Measurements from ENCODE around the gene FAM20C.

The FAM20C gene

DNA sequence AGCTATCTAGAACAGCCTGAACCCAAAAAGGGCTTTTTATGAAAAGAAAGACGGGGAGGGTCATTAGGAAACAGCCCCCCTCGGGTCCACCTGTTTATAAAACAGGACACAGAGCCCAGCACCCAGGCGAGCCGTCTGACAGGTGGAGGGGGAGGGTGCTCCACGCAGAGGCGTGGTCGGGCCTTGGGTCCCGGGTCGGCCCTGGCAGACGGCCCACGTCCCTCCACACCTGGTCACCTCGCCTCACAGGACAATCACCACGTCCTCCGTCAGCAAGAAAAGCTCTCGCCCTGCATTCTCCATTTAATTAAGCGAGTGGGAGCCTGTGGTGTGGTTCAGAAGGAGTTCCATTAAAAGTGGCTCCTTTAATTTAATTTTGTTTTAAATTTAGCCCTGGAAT lies 55.3 kb downstream of the FAM20C start:
- no peak for DNase-seq

DNA sequence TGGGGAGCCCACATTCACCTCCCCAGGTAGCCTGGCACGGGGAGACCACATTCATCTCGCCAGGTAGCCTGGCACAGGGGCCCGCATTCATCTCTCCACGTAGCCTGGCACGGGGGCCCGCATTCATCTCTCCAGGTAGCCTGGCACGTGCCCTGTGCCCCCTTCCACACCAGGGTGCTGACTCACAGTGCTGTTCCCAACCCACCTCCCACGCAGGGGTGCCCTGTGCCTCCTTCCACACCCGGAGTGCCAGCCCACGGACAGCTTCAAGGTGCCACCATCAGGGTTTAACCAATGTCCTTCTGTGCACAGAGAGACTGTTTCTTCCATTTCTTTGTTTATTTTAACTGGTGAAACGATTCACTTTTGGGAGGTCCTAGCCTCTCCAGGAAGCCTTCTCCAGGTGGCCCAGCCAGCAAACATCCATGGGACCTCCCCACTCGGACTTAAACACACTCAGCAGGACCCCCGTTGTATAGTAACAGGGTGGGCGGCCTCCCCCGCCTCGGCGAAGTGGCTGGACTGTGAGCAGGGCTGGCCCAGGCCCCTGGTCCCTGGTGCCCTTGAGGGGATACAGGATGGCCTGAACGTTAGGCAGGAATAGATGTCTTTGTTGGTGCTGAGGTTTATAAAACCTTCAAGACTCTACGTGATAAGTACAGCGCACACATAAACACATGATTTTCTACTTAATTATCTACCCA lies 56.5 kb downstream of the FAM20C start:
- no peak for DNase-seq

DNA sequence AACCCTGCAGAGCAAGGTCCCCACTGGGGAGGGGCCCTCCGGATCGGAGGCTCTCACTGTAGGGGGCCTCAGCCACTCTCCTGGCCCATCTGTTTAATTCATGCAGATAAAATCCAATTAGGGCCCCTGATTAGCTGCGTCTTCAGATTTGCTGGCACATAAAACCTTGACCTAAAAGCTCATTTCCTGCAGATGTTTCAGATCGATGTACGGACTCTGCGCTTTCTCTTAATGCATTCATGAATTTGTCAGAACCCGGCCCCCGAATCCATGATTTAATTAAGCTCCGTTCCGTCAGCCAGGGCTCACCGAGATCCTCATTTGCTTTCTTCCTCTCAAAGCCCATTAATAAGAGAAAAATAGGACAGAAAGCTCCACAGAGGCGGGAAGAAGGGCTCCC lies 57.6 kb downstream of the FAM20C start:
- DNase-seq, result no peak

DNA sequence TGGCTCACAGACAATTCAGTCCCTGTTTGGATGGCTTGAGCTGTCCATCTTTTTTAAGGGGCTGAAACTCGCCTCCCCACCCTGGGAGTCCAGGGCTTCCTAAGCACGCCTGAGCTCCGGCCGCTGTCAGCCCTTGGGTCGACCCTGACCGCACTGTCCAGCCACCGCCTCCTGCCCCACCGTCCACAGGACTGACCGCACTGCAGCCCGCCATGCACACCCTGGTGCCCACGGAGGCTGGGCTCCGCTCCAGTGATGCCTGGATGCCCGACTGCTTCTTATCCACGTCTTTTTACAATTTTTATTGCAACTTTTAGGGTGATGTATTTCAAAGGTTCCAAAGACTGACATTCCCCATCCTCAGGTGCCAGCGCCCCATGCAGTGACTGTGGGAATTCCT lies 58.2 kb downstream of the FAM20C start:
- DNase-seq, result no peak

DNA sequence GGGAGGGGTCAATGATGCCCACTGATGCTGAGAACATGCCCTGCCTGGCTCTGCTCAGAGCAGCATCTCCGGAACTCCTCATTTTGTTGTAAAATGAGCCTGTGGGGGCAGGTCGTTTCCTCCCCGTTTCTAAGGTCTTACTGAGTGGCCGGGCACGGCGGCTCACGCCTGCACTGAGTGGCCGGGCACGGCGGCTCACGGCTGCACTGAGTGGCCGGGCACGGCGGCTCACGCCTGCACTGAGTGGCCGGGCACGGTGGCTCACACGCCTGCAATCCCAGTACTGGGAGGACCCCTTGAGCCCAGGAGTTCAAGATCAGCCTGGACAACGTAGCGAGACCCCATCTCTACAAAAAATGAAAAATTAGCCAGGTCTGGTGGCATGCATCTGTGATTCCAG lies 58.6 kb downstream of the FAM20C start:
- DNase-seq, result no peak

DNA sequence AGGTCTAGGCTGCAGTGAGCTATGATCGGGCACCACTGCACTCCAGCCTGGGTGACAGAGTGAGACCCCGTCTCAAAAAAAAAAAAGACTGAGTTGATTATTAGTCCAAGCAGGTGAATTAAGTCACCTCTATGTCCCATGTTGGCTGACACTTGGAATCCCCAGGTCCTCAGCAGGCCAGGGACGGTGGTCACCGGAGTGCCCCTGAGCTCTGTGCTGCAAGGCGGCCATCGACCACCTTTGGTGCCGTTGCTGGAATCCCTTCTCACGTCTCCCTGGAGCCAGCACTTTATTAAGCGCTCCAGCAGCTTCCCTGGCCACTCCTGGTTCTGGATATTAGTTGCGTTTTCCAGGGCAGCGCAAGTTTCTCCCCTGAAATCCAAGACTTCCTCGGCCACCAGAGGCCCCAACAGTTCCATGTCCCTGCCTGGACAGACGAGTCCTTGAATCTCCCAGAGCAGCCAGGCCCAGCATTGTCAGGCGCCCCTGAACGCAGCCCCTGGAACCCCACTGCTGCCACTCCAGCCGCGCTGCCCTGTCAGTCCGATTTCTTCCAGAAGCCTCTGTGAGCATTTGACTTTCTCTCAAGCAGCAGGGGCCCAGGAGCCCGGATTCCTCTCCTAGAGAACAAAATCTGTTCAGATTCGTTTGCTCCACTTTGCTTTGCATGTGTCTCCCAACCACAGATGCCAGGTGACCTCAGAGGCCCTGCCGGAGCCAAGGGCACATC lies 59.2 kb downstream of the FAM20C start:
- no peak for DNase-seq

DNA sequence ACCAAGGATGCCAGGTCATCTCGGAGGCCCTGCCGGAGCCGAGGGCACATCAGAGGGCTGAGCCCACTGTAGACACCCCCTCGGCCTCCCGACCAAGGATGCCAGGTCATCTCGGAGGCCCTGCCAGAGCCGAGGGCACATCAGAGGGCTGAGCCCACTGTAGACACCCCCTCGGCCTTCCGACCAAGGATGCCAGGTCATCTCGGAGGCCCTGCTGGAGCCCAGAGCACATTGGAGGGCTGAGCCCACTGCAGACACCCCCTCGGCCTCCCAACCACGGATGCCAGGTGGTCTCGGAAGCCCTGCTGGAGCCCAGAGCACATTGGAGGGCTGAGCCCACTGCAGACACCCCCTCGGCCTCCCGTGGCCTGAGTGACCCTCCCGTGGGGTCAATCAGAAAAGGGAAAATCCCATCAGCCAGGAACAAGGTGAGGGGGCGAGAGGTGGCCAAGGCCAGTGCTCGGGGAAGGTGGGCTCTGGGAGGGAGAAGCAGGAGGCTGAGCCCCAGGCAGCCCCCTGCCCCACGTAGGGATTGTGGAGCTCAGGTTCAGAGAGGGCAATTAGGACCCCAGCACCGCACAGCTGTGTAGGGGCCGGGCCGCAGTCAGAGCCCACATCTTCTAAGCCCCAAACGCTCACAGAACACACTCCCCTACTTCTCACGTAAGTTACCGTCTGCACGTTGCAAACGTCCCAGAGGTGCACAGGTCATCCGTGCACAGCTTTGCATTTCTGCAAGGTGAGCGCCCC lies 60.0 kb downstream of the FAM20C start:
- no peak for DNase-seq

DNA sequence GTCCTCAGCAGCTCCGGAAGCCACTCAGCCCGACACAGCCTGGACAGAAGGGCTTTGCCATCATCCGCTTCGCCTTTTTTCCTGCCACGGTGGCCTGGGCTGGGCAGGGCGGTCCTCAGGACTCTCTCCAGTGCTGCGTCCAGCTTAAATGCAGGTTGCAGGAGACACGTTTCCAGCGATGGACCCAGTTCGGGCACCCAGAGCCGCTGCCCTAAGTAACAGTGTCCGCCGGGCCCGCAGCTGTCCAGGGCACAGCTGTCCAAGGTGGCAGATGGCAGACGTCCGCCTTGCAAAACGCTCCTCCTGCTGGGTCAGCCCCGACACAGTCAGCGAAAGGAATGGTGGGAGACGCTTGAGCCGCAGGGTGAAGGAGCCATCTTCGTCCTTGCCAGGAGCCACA lies 60.6 kb downstream of the FAM20C start:
- DNase-seq, result no peak

DNA sequence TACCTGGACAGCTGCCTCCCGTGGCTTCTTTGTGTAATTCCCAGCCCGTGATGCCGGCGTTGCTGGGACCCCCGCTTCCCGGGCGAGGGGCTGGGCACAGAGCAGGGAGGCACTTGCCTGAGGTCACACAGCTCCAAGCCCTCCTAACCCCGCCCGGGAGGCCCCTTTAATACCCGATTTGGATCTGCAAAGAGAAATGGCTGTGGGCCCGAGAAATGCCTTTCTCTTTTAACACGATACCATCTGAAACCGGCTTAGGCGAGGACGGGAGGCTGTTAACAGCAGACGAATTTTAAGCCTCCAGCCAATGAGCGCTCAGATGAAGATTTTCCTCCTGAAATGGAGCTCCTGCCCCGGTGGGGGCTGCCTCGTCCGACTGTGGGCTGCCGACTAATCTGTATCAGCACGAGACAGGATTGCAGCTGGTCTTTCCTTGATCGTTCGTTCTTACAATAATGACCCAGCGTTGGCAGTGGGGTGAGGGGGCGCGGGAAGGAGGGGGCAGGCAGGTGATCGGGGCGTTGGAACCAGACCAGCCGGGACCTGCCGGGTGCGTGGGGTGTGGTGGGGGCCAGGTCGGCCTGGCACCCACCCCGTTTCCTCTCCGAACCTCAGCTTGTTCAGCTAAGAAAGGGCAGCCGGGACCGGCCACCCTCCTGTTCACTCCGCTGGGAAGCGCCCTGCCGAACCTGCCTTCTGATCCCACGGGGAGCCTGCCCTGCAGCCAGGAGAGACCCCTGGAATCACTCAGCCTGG lies 61.4 kb downstream of the FAM20C start:
- no peak for DNase-seq

DNA sequence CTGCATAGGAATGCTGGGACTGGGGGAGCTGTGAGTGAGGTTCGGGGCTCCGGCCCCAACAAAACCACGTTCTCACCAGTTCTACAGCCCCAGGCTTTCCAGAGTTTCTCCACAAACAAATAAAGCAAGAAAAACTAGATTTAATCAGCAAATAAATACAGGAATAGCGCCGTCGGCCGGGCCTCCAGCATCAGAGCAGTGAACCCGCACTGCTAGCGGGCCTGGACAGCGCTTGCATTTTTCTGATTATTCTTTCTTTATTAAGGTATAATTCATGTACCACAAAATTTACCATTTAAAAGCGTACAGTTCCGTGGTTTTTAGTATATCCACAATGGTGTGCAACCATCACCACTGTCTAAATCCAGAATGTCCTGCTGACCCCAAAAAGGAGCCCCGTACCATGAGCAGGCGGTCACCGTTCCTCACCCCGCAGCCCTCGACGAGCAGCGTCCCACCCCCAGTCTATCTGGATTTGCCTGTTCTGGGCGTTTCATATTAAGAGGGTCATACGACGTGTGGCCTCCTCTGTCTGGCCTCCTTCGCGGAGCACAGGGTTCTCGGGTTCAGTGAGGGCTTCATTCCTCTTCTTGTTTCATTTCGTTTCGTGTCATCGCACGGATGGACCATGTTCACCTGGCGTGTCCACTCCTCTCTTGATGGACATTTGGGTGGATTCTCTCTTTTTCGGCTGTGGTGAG lies 62.1 kb downstream of the FAM20C start:
- no peak for DNase-seq

DNA sequence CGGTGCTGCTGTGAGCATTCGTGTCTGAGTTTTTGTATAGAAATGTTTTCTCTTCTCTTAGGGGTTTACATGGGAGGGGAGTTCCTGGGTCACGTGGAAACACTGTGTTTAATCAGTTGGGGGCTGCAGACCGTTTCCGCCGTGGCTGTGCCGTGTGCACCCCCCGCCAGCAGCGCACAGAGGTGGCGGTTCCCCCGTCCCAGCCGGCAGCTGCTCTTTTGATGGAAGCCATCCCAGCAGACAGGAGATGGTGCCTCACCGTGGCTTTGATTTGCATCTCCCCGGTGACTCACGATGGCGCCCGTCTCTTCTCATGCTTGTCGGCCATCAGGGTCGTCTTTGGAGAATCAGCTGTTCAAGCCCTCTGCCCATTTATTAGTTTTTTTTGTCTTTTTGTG lies 62.7 kb downstream of the FAM20C start:
- DNase-seq, result no peak

DNA sequence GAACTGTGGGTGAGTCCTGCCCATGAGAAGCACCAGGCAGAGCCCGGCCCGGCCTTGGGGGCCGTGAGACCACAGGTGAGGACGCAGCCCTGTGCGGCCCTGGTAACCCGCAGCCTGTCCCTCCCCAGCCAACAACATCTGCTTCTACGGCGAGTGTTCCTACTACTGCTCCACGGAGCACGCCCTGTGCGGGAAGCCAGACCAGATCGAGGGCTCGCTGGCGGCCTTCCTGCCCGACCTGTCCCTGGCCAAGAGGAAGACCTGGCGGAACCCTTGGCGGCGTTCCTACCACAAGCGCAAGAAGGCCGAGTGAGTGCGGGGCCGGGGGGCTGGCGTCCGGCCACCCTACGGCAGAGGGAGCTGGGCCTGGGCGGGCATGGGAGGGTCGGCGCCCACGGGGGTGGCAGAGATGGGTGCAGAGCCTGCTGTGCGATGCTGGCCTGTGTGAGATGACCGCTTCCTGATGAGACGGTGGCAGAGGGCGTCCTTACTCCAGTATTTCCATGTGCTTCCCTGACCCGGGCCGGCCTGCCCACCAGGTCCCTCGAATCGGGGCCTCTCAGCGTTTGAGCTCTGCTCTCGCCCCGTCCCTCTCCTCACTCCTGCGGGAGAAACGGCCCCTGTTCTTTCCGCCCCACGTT lies 63.5 kb downstream of the FAM20C start:
- no peak for DNase-seq

DNA sequence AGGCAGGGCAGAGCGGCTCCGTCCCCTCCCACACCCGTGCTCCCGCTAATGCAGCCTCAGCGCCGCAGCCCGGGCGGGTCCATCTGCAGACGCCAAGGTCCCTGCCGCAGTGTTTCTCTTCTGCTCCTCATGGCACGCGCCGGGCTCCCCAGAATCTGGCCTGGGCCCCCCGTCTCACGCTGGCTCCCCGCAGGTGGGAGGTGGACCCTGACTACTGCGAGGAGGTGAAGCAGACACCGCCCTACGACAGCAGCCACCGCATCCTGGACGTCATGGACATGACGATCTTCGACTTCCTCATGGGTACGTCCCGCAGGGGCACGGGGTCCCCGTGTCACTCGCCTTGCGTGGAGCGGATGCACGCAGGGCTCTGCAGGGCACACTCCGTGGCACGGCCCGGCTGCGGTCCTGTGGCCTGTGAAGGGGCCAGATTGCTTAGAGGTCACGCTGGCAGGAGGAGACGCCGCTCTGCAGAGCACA lies 64.1 kb downstream of the FAM20C start:
- DNase-seq, result no peak

DNA sequence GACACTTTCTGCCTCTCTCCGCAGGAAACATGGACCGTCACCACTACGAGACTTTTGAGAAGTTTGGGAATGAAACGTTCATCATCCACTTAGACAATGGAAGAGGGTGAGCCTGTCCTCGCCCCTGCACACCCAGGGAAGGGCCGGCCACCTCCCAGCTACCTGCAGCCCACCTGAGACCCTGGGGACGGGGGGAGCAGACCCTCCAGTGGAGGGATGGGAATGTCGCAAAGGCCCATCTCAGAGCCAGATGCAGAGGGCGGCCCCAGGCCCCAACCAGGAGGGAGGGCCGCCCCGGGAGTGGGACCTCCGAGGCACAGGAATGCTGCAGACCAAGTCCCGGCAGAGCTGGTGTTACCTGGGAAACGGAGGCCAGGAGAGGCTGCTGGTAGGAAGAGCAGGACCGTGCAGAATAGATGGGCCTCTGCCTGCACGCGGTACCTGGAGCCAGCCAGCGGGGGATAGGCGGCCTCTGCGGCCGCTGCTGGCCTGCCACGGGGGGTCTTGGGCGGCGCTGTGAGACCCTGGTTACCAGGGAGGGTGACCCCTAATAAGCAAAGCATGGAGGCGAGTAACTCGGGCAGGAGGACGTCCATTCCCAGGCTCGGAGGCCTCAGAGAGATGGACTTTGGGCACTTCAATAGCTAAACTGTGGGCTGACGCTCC lies 64.7 kb downstream of the FAM20C start:
- no peak for DNase-seq

DNA sequence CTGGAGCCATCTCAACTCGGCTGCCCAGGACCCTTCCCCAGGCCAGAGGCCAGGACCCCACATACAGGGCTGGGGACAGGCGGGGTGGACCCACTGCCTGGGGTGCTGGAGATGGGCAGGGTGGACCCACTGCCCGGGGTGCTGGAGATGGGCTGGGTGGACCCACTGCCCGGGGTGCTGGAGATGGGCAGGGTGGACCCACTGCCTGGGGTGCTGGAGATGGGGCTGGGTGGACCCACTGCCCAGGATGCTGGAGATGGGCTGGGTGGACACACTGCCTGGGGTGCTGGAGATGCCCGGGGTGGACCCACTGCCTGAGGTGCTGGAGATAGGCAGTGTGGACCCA lies 65.2 kb downstream of the FAM20C start:
- DNase-seq, result no peak

DNA sequence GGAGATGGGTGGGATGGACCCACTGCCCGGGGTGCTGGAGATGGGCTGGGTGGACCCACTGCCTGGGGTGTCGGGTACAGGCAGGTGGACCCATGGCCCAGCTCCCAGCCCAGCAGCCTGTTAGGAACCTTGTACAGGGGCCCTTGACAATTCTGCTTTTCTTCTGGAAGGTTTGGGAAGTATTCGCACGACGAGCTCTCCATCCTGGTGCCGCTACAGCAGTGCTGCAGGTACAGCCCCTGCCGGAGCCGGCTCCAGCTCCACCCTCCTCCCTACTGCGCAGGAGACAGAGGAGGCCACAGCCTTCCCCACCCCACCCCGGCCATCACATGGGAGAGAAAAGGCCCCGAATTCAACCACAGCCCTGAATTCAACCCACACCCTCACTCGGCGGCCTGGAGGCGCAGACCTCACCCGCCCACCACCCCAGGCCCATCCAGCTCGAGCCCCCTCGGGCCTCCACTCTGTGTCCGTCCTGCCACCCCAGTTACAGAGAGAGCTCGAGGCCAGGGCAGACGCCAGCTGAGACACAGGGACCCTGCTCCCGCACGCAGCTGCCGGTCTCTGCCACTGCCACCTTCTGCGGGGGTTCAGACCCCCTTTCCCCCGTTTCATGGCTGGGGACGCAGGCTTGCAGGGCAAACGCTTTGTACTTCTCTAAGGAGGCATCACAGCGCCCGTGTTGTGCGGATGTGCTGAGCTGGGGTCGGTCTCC lies 66.3 kb downstream of the FAM20C start:
- no peak for DNase-seq

DNA sequence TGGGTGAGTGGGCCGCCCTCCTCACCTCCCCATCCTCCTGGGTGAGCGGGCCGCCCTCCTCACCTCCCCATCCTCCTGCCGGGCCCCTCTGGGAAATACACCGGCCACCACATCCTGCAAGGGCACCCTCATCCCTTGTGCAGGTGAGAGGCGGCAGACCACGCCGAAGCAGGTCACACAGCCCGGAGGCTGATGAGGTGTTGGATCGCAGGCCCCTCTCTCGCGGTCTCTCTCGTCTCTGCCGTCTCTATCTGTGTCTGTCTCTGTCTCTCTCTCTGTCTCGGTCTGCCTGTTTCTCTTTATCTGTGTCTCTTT lies 66.8 kb downstream of the FAM20C start:
- no peak for DNase-seq

DNA sequence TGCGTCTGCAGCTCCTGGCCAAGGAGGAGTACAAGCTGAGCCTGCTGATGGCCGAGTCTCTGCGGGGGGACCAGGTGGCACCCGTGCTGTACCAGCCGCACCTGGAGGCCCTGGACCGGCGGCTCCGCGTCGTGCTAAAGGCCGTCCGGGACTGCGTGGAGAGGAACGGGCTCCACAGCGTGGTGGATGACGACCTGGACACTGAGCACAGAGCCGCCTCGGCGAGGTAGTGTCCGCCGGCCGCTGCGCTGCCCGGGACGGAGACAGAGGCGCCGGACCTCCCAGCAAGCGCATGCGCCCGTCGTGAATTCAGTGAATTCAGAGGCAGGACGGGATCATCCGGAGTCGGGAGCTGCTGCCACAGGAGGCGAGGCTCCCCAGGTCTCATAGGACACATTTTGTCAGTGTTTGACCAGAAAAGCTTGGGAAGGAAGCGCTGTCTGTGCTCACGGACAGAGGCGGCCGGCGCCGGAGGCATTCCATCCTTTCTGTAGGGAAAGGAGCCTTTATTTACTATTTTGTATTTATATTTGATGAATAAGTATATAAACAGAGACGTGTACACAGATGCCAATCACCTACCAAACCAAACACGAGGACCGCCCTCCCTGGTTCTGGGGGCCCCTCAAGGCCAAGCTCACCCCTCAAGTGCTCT lies 67.5 kb downstream of the FAM20C start:
- DNase-seq, result no peak

DNA sequence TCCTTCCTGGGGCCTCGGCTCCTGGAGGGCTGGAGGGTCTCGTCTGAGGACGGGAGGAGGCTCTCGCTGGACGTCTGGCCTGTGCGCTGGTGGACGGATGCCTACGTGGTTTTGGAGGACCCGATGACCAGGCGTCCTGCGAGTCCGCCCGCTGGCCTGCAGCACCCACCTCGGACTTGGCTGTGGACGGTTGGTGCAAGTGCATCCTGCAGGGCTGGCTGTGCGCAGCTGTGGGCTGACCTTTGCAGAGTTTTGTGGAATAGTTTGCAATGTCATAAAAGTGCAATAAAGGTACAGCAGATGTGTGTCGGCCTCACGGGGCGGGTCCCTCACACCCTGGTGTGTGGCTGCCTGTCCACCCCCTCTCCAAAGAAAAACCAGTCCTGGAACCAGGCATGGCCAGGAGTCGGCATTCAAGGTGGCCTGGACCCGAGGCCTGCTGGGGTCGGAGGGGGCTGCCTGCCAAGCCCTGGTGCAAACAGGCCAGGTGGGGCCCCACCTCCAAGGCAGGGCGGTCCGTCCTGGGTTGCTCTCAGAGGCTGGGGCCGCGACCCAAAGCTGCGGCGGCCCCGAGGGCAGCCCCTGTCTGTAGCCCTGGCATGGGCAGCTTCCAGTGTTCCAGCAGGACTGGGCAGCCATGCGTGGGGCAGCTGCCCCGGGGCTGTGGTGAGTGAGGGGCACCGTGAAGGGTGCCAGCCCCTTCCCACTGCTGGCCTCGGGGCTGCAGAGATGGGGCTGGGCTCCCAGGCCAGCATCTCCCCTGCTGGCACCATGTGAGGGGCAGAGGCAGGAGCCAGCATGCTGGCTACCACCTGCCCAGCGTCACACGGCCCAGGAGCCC lies 68.3 kb downstream of the FAM20C start:
- no peak for DNase-seq

Measured in hematopoietic multipotent progenitor cell treated with erythropoietin and hydrocortisone succinate and interleukin-3 and kit ligand, for 8 days (in vitro differentiated cells).